ENCODE data around the gene NBAS.

NBAS gene

DNA sequence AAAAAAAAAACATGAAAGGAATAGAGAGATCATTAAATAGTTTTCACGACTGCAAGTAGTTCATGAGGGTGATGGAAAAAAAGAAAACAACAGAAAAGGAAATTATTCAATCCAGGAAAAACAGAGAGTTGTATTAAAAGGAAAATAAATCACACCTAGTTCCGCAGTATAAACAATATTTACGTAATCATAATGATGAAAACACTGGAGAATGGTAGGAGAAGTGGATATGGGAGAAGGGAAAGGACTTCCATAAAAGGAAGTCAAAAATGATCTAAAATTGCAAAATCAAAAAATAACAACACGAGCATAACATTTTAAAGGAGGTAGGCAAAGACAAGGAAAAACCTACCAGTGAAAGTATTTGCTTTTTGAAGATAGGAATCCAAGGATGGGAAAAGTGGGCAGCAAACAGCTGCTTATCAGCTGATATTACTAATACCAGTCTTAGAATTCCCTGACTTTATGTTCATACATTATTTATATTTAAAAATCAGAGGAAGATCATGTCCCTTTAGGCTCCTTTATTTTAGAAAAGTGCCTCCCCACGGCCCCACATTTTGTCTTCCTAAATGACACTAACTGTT is 160.8 kb downstream of the NBAS start:
- no peak for DNase-seq

DNA sequence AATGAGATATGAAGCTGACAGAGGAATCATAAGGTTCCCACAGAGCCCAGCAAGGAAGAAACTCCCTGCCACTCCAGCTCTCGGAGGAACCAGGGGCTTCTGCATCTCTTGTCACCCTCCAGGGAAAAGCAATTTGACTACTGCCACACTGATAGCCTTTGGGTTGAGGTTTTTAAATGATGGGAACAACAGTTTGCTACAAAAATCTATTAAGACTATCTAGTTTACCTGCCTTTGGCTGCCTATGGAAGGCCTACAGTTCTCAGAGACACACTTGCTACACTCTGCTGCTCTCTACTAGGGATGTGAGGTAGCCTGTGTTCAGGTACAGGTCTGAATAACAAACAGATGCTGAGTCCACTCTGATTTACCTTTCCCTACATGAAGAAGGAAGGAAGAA is 161.9 kb downstream of the NBAS start:
- DNase-seq: no peak

DNA sequence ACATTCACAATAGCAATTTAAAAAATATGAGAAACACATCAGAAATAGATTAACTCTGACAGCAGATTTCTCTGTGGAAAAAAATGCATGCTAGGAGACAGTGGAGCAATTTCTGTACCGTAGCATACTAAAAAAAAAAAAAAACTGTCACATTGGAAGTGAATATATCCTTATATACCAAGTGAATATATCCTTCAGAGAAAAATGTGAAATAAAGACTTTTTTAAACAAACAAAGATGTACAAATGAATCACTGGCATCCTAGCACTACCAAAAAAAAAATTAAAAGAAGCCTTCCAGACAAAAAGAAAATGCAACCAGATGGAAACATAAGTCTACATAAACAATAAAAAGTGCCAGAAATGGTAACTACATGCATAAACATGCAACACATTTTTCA is 169.4 kb downstream of the NBAS start:
- no peak for DNase-seq

DNA sequence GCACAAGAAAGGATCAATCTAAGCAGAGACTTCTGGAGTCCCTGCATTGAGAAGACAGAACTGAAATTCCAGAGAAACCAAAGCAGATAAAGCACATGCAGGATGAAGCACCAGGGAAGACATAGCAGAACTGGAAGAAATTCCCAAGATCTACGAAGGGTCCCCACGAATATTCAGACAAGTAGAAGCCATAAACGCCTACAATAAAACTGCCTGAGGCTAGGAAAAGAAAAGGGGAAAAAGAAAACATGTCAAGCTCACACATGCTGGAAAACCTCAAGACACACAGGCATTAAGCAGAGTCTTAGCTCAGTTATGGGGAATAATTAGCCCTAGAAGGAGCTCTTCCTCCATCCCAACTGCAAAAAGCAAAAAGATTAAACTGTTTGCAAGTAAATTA is 171.2 kb downstream of the NBAS start:
- DNase-seq: no peak

DNA sequence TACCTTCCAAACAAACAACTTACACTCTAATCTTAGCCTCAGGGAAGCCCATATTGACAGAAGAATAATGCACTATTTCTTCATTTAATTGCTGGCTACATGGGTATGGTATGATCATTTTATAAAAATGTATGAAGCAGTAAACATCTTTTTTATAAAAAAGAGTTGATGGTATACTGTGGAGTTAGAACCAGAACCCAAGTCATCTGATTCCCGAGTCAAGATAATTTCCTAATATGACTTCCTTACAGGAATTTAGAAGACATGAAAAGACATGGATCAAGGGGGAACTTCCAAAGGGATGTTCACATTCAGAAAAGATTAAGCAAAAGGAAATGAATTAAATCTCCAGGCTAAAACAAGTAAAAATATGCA is 171.8 kb downstream of the NBAS start:
- no peak for DNase-seq

DNA sequence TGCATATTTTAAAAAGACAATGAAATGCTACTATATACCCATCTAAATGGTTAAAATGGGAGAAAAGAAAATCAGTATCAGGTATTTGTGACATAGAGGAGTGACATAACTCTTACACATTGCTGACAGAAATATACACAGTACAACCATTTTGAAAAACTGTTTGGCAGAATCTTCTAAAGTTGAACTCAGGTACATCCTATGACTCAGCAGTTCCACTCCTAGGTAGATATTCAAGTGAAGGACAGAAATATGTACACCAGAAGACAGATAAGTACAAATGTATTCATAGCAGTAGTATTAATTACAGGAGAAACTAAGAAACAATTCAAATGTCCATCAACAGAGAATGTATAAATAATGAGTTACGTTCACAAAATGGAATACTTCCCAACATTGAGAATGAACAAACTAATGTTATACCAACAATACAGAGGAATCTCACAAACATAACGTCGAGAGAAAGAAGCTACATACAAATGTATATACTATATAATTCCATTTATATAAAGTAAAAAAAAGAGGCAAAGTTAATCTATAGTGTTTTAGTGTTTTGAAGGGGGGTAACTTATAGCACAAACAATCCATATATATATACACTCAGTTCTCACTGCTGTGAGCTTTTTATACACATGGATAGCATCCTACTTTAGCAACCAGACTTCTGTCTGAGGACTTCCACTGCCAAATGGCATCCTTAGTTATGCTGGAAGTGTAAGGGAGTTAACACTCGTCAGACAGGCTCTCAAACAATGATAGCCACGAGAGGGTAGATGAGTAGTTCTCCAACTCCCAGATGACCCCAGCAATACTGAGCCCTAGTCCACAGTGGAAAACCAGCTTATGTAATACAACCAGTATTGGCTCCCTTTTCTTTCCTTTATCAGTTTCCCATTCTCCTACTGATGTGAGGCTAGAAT is 172.5 kb downstream of the NBAS start:
- no peak for DNase-seq

DNA sequence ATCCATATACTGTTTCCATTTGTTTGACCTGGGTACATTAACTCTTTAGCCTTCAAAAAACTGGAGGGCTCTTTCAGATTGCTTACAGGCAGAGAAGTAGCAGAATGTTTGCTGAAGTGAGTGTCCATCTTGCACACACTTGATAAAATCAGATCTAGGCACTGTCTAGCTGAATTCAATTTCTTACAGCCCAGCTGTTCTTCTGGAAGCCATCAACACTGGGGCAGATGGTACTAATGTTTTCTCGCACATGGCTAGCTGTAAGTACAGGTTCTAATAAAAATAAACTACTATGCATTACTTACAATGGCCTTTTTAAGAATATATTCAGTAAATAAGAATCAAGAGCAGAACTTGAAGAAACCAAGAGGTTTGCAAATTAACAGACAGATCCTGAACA is 175.9 kb downstream of the NBAS start:
- DNase-seq: no peak

DNA sequence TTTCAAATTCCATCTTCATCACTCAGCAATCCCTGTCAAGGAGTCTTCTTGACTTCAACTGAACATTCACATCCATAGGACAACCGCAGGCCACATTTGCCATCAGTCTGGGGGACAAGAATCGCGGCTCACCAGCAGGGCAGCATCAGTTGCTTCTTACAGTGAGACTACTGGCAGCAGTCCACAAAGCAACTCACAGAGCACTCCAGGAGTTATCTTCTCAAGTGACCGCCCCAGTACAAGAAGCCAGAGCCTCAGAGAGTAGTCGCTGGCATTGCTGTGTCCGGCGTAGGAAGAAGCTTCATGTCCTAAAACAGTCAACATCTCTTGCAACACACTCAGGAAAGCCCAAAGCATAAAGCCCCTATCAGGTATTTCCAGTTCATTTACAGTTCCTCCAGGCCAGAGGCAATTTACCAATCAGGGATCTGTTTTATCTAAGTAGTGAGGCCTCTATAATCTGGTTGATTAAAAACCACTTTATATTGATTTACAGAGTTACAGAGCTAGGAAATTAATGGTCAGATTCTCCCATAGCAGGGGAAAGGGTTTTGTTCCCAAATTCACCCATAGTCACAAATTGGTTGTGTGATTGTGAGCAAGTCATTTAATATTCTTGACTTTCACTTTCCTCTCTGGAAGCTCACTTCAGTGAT is 177.3 kb downstream of the NBAS start:
- no peak for DNase-seq

DNA sequence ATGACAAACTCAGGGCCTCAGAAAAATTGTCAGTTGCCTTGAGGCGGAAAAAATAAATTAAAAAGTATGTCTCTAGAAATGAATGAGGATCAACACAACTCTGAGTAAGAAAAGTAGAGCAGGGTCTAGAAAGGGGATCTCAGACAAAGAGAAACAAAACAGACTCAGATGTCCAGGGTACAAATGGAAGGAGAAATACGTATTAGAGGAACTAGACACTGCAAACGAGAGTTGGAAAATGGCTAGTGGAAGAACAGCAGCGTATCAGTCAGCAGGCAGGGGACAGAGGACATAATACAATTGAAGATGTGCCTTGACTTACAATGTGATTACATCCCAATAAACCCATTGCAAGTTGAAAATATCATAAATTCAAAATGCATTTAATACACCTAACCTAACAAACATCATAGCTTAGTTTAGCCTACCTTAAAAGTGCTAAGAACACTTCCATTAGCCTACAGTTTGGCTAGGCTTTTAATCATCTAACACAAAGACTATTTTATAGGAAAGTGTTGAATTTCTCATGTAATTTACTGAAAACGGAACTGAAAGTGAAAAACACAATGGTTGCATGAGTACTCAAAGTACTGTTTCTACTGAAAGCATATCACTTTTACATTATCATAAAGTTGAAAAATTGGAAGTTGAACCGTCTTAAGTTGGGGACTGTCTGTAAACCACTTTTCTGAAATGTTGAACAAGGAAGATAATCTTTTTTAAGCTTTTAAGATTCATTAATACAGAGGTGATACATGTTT is 182.8 kb downstream of the NBAS start:
- DNase-seq: peak; percentile 50

DNA sequence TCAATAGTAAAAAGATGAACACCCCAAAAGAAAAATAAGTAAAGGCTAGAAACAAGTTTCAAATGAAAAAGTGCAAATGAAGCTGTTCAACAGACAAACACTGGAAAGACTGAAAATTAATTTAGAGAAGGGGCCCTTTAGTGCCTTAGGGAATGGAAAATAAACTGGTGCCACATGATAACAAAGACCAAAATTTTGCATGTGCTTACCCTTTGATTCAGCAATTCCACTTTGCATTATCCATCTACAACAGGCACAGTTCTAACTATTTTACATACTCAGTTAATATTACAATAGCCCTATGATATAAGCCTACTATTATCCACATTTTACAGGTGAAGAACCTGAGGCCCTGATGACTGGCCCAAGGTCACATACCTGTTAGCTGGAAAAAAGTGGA is 183.9 kb downstream of the NBAS start:
- no peak for DNase-seq

DNA sequence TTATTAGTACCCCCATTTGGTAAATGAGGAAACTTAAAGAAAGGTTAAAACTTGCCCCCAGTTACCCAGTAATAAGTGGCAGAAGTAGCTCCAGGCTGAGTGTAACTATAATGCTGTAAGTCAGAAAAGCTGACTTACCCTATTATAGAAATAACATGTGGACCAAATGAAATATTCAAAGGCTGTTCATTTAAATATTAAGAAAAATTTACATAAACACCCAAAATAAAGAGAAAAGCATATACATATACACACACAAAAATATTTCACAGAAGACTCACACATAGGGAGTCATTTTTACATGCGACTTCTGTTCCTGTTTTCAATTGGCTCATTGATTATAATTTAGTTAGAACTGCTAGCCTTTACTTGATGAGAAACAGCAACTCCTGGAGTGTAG is 189.1 kb downstream of the NBAS start:
- no peak for DNase-seq

DNA sequence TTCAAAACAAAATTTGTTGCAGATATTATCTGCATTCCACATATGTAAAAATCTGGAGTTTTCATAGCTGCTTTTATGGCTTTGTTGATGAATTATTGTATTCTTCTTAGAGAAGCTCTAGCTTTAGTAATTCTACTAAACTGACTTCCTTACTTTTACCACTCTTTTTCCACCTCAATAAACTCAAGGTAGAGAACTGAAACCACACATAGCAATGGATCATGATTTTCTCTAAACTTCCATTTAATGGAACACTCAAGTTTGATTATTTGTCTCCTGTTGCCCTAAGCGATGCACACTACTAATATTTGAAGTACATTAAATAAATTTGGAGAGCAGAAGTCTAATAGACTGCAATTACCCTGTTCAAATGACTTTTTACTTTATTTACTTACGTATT is 192.0 kb downstream of the NBAS start:
- no peak for DNase-seq

DNA sequence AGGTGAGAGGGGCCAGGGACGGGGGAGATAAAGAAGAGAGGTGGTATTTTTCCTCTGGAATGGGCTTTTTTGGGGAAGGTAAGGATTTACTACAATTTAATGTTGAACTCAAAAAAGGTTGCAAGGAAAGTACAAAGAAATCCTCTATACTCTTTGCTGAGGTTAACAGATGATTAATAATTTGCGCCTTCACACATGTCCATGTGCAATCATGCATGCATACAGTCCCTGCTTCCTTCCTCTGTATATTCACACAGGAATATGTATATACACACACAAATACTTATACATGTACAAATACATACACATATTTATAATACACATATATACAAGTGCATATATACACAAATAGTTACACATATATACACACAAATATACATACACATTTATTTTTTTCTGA is 193.4 kb downstream of the NBAS start:
- no peak for DNase-seq

DNA sequence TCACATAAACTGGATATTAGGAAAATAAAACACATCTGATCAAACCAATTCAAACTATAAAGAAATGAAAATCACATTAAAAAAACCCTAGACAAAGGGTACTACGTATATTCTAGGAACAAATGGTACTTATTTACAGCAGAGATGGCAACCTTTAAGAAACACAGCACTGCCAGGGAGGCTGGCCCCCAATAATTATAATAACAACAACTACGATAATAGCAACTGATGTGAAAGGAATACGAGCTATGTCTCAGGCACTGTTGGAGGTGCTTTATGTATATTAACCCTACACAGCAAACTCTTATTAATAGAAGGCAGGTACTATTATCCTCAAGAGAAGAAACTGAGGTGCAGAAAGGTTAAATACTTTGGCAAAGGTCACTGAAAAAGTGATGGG is 193.9 kb downstream of the NBAS start:
- DNase-seq: no peak

DNA sequence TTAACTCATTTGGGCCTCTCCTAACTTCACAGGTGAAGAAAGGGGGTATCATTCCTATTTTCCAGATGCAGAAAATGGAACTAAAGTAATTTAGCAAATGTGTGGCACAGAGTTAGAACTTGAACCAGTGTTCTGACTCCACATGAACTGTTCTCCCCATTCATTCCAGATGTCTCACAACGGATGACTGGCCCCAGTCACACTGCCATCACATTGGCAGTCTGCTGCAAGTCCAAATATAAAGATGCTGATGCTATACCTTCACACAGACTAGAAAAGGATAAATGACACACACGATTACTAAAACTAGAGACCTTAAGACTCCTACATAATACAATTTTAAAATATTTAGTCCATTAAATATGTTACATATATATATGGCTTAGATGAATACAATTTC is 195.7 kb downstream of the NBAS start:
- DNase-seq: no peak

DNA sequence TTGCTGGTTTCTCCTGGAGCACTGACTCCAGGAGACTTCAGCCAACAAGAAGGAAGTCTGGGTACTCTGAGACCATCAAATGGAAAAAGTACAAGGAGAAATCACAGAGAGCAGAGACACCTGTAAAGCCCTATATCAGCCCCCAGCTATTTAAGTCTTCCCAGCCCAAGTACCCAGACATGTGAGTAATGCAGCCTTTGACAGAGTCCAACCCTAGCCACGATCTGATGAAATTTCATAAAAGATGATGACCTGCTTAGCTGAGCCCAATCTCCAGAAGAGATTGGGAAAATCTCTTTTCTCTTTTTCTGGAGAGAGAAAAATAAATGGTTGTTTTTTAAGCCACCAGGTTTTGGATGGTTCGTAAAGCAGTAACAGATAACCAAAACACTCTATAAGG is 196.6 kb downstream of the NBAS start:
- DNase-seq: no peak

DNA sequence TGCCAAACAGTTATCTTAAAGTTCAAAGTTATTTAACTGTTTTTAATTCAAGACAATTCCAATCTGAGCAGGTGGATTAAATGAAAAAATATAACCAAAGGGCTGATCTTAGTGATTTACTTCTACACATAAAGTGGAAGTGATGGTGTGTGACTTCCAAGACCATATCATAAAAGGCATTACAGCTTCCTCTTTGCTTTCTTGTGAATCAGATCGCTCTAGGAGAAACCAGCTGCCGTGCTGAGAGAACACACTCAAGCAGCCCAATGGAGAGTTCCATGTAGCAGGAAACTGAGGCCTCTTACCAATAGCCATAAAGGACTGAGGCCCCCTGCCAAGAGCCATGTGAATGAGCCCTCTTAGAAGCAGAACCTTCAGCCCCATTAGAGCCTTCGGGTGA is 197.4 kb downstream of the NBAS start:
- no peak for DNase-seq

DNA sequence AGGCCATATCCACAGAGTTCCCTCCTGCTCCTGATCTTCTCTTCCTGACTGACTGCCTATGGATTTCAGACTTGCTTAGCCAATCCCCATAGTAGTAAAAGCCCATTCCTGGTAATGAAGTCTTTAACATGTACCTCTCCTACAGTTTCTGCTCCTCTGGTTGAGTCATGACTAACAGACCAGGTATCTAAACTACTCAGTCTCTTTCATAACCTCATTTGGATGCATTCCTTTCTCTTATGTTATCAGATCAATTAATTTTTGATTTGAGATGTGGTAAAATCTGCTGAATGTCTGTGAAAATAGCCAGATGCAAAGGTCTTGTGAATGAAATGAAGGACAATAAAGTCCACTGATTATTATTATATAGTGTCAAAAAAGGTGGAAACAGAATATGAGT is 198.0 kb downstream of the NBAS start:
- no peak for DNase-seq

DNA sequence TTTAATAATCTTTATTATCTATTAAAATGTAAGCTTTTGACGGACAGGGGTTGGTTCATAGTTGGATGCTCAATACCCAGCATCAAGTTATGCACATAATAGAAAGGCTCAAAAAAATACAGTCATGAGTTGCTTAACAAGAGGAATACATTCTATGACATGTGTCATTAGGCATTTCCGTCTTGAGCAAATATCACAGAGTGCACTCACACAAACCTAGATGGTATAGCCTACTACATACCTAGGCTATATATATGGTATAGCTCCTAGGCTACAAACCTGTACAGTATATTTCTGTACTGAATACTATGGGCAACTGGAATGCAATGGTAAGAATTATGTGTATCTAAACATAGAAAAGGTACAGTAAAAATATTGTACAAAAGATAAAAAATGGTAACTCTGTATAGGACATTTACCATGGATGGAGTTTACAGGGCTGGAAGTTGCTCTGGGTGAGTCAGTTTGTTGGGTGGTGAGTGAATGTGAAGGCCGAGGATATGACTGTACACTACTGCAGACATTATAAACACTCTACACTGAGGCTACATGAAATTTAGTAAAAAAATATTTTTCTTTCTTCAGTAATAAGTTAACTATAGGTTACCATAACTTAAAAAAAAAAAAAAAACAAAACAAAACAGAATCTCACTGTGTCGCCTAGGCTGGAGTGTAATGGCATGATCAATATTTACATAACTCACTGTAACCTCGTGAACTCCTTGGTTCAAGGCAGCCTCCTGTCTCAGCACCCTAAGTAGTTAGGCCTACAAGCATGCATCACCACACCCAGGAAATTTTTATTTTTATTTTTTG is 201.2 kb downstream of the NBAS start:
- no peak for DNase-seq

DNA sequence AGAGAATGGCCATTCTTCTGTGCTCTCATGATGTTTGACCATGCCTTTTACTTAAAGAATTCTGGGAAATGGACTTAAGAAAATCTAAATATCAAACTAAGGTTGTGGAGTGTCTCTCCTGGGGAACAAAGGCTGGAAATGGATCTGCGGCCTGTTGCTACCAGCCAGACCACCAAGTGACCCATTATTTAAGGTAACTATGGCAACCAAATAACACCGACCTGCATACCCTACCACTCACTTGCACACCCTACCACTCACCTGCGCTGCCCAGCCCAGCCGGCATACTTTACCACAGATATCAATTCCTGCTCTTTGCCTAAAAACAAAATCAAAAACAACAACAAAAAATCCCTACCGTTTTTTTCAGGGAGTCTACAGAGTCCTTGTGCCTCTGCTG is 203.2 kb downstream of the NBAS start:
- no peak for DNase-seq

DNA sequence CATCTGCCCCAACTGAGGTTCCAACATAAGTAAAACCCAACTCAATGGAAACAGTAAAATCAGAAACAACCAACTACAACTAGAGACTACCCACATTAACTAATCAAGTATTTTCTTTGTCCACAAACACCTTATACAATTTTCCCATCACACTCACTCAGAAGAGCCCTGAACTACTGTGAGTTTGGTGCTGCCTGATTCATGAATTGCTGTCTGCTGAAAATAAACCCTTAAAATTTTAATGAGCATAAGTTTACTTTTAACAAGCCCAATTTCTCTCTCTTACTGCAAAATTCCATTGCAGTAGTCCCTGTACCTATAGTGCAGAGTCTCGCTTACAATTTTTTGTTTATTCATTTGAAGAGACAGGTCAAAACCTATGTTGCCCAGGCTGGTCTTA is 203.9 kb downstream of the NBAS start:
- DNase-seq: no peak

DNA sequence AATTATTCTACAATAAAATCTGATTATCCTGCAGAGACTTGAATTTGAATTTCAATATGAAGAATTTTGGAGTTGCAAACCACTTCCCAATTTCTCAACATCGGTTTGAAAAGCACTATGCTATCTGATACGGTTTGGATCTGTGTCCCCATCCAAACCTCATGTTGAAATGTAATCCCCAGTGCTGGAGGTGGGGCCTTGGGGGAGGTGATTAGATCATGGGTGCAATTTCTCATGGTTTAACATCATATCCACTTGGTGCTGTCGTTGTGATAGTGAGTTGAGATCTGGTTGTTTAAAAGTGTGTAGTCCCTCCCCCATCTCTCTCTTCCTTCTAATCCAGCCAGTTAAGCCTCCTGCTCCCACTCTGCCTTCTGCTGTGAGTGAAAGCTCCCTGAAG is 205.7 kb downstream of the NBAS start:
- DNase-seq: no peak
